Measurements from ENCODE around the gene SEC14L2. TPM values are rescaled to one million over a fixed set of nuclear protein-coding genes. Genes with fewer than 3 reads are reported as not detected.
"Not testable (repeated sequence)": the region's sequence is repeated elsewhere in the genome, so short reads cannot be mapped to it uniquely, and the experiment has no call there.

SEC14L2 gene
- total and polyA plus RNA-seq, 8 donors, result 8.3 to 13.4 (median 10.0) TPM

GRCh38 chr22:30447656-30448055 lies 50.8 kb downstream of the SEC14L2 start:
- peaks cover 0 to 2% of the 10 kb centered on the region in 2 donors for H3K4me1 ChIP-seq
- TF ChIP-seq CTCF (IDR thresholded peaks at IDR 0.05), result no peak
- H3K9me3 ChIP-seq, result no peaks in the 10 kb centered on the region
- DNase-seq (no peak), ATAC-seq (no peak)
- intact Hi-C loops (cut with DNase I), result no loop called here
- H3K27ac ChIP-seq, result no peak overlapping the region
- H3K27me3 ChIP-seq, result peaks cover 0 to 54% of the 10 kb centered on the region in 2 donors
- H3K36me3 ChIP-seq, result no peaks in the 10 kb centered on the region
- no peak overlapping the region for H3K4me3 ChIP-seq

- H3K9me3 ChIP-seq; H3K36me3 ChIP-seq; H3K27ac ChIP-seq; H3K4me3 ChIP-seq; DNase-seq; intact Hi-C loops (cut with DNase I); H3K4me1 ChIP-seq: not testable (repeated sequence)
- H3K27me3 ChIP-seq, result peaks cover 0 to 17% of the 10 kb centered on the region in 2 donors
- peak; percentile 19 for ATAC-seq
Observed at GRCh38 chr22:30451488-30451887, 54.7 kb downstream of the SEC14L2 start.

GRCh38 chr22:30452861-30453260 lies 56.0 kb downstream of the SEC14L2 start:
- peaks cover 0 to 5% of the 10 kb centered on the region in 2 donors for H3K27me3 ChIP-seq
- no peak for ATAC-seq
- TF ChIP-seq CTCF (IDR thresholded peaks at IDR 0.05), result no peak
- no peaks in the 10 kb centered on the region for H3K9me3 ChIP-seq
- no peak for DNase-seq
- H3K36me3 ChIP-seq, result no peaks in the 10 kb centered on the region
- no peak overlapping the region for H3K27ac ChIP-seq
- H3K4me1 ChIP-seq, result no peaks in the 10 kb centered on the region
- intact Hi-C loops (cut with DNase I), result no loop called here
- no peak overlapping the region for H3K4me3 ChIP-seq

- Histone ChIP-seq H3K9me3 (no peaks in the 10 kb centered on the region), H3K4me1 (no peaks in the 10 kb centered on the region), H3K4me3 (no peak overlapping the region), H3K27ac (no peak overlapping the region), H3K27me3 (no peaks in the 10 kb centered on the region), H3K36me3 (no peaks in the 10 kb centered on the region)
- ATAC-seq, result peak; percentile 80
- TF ChIP-seq CTCF (IDR thresholded peaks at IDR 0.05), result no peak
- peak in 2 of 4 donors; percentile 27 to 66 for DNase-seq
- intact Hi-C loops (cut with DNase I), result no loop called here
Observed at GRCh38 chr22:30453731-30454510, 57.1 kb downstream of the SEC14L2 start.

GRCh38 chr22:30455075-30455840 lies 58.4 kb downstream of the SEC14L2 start:
- no peaks in the 10 kb centered on the region for H3K9me3 ChIP-seq
- no peaks in the 10 kb centered on the region for H3K36me3 ChIP-seq
- intact Hi-C loops (cut with DNase I), result no loop called here
- DNase-seq, result no peak
- no peak overlapping the region for H3K27ac ChIP-seq
- no peak for TF ChIP-seq CTCF (IDR thresholded peaks at IDR 0.05)
- no peak for ATAC-seq
- H3K4me3 ChIP-seq, result no peak overlapping the region
- H3K27me3 ChIP-seq, result no peaks in the 10 kb centered on the region
- no peaks in the 10 kb centered on the region for H3K4me1 ChIP-seq
